Activated naive CD4-positive, alpha-beta T cell treated with anti-CD3 and anti-CD28 coated beads, Interleukin-2, amount 50 U/mL, for 72 hours (primary cell): ENCODE results near the gene CUEDC1. TPM values are rescaled to one million over a fixed set of nuclear protein-coding genes. Genes with fewer than 3 reads are reported as not detected.

Source experiments
- ATAC-seq, 2 donors: fragments of 150-1000 bp; cut with Tn5 transposase; 2 replicates each; pipeline ENCODE4 v1.10.0; 2021; ENCODE audit warnings: mild to moderate bottlenecking in 2 of 2, moderate library complexity in 2 of 2
- DNase-seq, 2 donors: peaks; one replicate each; pipeline ENCODE4 v3.0.0; 2021 to 2022; ENCODE audit warnings: low spot score in 2 of 2
- H3K27ac Mint-ChIP-seq, 2 donors: one replicate each; pipeline ENCODE4 v1.8.0; 2022; ENCODE audit warnings: mild to moderate bottlenecking in 2 of 2, mixed read lengths in 2 of 2
- H3K36me3 Mint-ChIP-seq, 2 donors: one replicate each; pipeline ENCODE4 v1.8.0; 2022; ENCODE audit warnings: mixed read lengths in 2 of 2
- H3K9me3 Mint-ChIP-seq, 2 donors: one replicate each; pipeline ENCODE4 v1.8.0; 2022; ENCODE audit warnings: mixed read lengths in 2 of 2
- total RNA-seq, 2 donors: library from RNA; stranded (reverse); gene quantifications; one replicate each; pipeline ENCODE4 v1.2.3, GENCODE V29; 2022

CUEDC1 gene
- total RNA-seq, 2 donors from 2014 or later: 0.84 TPM; not detected in 1

DNA sequence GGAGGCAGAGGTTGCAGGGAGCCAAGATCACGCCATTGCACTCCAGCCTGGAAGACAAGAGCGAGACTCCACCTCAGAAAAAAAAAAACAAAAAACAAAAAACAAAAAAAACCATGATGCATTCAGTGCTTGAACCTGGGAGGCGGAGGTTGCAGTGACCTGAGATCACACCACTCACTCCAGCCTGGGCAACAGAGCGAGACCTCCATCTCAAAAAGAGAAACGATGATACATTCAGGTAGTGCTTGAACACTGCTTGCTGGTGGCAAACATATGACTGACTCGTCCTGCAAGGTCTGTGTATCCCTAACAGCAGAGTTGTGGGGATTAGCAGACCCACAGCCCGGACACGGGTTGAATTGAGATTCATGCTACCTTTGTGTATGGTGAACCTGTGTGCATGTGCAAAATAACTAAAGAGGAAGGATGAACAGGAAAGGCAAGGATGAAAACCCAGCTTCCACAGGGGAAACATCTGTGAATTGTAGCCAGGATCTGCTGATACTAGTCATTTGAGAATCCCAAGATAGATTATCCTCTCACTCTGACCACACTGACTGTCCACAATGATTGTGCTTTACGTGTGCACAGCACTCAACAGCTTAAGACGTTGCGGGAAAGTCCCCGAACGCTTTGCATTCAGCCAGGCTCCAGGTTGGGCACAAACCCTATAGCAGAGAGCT lies 53.0 kb downstream of the CUEDC1 start:
- DNase-seq (no peak), ATAC-seq (peak; percentile 52 to 82)
- peak overlapping the region in 1 of 2 donors; percentile 22 for H3K27ac Mint-ChIP-seq
- H3K36me3 Mint-ChIP-seq: no peaks in the 10 kb centered on the region
- H3K9me3 Mint-ChIP-seq: no peaks in the 10 kb centered on the region

DNA sequence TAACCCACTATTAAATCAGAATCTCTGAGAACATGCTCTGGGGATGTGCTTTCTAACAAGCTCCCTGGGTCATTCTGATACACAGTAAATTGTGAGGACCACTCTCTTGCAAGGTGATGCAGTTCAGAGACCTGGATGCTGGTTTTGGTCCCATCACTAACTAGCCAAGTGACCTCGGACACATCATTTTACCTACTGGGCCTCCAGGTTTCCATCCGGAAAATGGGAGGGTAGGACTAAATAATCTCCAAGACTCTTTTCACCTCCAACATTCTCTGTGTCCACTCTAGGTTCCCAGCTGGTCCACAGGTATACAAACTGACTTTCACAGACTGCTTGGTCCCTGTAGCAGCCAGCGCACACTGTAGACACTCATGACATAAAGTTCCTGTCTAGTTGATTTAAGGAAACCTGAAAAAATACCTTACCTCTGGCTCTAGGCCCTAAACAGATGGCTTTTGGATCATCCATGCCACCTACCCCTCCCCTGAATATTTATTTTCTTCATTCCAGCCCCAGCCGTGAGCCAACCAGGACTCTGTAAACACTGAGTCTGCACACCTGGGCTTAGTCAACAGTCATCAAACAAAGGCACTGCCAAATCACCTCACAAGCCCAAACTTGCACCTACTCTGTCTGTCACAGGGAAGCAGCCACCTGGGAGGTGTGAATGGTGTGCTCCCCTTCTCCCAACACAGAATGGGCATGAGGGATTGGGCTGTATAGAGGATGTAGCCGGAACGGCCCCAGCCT lies 54.0 kb downstream of the CUEDC1 start:
- H3K27ac Mint-ChIP-seq: no peak overlapping the region
- no peak for ATAC-seq
- H3K9me3 Mint-ChIP-seq: no peaks in the 10 kb centered on the region
- DNase-seq: no peak
- no peaks in the 10 kb centered on the region for H3K36me3 Mint-ChIP-seq

GRCh38 chr17:57899822-57900221 lies 55.4 kb downstream of the CUEDC1 start:
- Mint-ChIP-seq H3K36me3 (no peaks in the 10 kb centered on the region), H3K27ac (peak overlapping the region; percentile 57 to 69), H3K9me3 (no peaks in the 10 kb centered on the region)
- no peak for DNase-seq
- ATAC-seq: no peak

DNA sequence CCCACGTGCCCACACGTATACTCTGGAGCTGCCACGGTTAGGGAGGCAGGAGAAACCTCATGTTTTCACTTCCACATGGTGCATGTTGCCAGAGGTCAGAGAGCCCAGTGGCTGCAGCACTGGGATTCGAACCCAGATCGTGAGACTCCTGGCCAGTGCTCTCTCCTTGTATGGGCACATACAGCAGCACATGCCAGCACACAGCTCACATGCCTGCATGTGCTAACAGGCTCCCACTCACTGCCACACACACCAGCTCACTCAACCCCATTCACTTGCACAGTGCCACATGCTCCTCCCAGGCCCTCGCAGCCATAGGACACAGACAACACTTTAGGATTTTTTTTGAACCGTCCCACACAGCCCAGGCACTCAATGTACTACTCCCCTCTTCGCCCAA lies 55.8 kb downstream of the CUEDC1 start:
- H3K27ac Mint-ChIP-seq: peak overlapping the region; percentile 57 to 69
- DNase-seq (no peak), ATAC-seq (no peak)
- H3K9me3 Mint-ChIP-seq: no peaks in the 10 kb centered on the region
- H3K36me3 Mint-ChIP-seq: no peaks in the 10 kb centered on the region

- peak overlapping the region in 1 of 2 donors; percentile 57 for H3K27ac Mint-ChIP-seq
- H3K9me3 Mint-ChIP-seq: no peaks in the 10 kb centered on the region
- no peaks in the 10 kb centered on the region for H3K36me3 Mint-ChIP-seq
- no peak for ATAC-seq
- no peak for DNase-seq
These were observed 56.5 kb downstream of the CUEDC1 start for GRCh38 chr17:57898487-57899311.

DNA sequence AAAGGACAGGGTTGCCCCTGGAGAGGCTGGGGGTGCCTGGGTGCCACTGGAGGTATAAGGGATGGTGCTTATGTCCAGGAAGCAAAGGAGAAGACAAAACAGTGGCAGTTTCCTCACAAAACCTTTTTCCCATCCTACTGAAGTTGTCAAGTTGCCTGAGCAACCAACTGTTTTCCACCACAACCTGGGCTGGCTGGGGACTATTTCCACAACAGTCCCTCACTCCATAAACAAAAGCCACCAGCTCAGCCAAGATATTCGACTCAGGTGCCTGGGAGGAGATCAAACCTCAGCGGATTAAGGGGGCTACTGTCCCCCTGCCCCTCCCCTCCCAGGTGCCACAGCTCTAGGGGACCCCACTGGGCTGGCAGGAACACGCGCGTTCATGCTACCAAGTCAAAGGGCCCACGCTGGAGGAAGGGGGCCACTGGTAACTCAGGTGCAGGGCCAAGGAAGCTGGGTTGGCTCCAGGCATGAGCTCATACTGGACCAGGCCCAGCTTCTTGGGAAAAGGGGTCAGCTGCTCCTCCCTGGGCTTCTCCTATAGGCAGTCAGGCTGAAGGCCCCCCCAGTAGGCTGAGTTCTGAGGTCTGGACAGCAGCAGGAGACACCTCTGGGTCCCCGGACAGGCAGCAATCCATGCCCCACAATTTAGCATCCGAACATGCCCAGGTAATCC lies 59.7 kb downstream of the CUEDC1 start:
- ATAC-seq (no peak), DNase-seq (no peak)
- no peaks in the 10 kb centered on the region for H3K36me3 Mint-ChIP-seq
- H3K27ac Mint-ChIP-seq: no peak overlapping the region
- H3K9me3 Mint-ChIP-seq: no peaks in the 10 kb centered on the region

- no peak overlapping the region for H3K27ac Mint-ChIP-seq
- ATAC-seq (no peak), DNase-seq (no peak)
- no peaks in the 10 kb centered on the region for H3K36me3 Mint-ChIP-seq
- H3K9me3 Mint-ChIP-seq: no peaks in the 10 kb centered on the region
These were observed 60.4 kb downstream of the CUEDC1 start for GRCh38 chr17:57894848-57895247.

DNA sequence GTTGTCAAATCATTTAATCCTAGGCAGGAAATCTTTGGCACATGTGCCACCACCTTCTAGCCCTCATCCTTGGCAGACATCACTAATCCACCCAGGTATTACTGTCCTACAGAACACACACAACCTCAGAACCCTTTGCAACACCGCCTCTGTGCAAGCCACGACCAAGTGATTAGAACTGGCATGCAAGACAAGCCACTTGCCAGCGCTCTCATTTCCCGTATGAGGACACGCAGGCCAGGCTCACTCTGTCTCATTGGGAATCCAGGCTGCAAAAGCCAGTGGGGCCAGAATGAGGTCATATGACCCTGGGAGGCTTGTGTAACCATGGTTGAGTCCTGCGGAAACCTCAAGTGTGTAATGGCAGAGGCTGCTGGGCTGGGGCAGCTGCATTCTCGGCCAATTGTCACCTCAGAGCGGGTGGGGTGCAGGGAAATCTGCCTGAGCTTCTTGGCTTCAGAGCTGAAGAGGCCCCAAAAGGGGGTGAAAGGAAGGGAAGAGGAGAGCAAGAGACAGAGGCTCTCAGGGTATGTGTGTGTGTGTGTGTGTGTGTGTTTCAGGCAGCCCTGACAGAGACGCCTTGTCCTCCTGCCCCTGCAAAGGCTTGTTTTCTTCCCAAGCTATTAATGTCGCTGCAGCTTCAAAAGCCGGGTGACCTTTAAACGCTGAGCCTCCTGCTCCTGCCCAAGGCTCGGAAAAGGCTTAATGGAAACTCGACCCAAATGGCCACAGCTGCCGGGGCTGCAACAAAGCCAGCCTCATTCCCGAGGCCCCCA lies 62.2 kb downstream of the CUEDC1 start:
- Mint-ChIP-seq H3K36me3 (no peaks in the 10 kb centered on the region), H3K27ac (peak overlapping the region in 1 of 2 donors; percentile 87), H3K9me3 (no peaks in the 10 kb centered on the region)
- no peak for DNase-seq
- ATAC-seq: peak; percentile 20 to 28

DNA sequence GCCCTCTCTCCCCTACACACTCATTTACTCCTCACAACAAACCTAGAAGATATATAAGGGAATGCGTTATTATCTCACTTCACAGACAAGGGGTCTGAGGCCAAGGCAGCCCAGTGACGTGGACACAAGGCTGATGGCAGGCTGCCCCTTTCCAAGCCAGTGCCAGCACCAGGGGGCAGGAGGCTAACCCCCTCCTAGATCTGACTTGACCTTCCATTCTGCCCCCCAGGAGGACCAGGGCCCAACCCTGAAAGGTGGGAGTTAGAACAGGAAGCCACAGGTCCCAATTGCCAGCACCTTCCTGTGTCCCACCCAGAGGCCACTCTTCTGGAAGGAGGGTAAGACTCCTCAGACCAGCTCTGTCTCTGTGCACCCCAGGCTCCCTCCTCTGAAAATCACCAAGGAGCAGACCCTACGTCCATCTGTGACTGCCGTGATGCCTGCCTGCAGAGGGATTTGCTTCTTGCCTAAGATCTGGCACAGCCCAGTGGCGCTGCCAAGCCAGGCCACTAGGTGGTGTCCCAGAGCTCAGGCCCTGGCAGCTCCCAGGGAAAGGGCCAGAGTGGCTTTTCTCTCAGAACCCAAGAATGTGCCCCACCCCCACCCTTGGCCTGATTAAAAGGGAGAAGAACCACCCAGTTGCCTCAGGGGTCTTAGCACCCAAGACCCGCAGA lies 62.9 kb downstream of the CUEDC1 start:
- H3K9me3 Mint-ChIP-seq: no peaks in the 10 kb centered on the region
- H3K27ac Mint-ChIP-seq: no peak overlapping the region
- ATAC-seq (peak; percentile 85 to 89), DNase-seq (peak; percentile 82 to 87)
- H3K36me3 Mint-ChIP-seq: no peaks in the 10 kb centered on the region

GRCh38 chr17:57890857-57891232 lies 64.4 kb downstream of the CUEDC1 start:
- Mint-ChIP-seq H3K9me3 (no peaks in the 10 kb centered on the region), H3K36me3 (no peaks in the 10 kb centered on the region), H3K27ac (no peak overlapping the region)
- DNase-seq (no peak), ATAC-seq (no peak)

DNA sequence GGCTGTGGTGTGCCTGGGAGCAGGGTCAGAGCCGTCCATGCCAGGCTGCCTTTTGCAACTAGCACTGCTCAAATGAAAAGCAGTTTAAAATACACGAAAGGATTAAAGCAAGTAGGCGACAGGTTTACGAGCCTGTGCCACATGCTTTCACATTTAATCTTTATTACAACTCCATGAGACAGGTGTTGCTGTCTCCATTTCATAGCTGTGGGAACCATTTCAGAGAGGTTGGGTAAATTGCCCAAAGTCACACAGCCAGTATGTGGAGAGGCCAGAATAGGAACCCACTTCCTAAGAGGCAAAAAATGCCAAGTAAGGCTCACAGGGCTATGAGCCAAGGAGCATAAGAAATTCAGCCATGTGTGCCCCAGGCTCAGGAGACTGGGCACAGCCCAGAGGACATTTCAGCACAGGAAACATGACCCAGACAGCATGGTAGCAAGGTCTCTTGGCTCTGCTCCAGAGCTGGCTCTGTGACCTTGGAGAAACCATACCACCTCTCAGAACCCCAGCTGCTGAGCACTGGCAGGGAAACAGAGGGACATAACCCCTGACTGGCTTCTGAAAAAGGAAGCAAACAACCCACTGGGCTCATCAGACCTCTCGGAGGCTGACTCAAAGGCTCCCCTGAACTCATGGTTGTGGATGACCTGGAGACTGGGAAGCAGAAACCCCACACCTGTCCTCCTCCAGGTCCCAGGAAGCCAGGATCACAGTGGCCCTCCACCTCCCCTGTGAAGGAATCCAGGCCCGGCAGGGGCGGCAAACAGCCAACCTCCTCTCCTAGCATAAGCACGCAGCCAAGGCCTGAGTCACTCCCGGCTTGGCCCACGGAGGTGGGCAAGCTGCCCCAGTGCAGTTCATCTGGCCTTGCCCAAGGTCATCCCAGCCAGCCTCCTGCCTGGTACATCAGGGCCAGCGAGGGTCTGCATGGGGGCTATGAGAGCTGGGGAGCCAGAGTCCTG lies 65.0 kb downstream of the CUEDC1 start:
- Mint-ChIP-seq H3K36me3 (no peaks in the 10 kb centered on the region), H3K9me3 (no peaks in the 10 kb centered on the region), H3K27ac (no peak overlapping the region)
- DNase-seq: no peak
- no peak for ATAC-seq

- no peak for DNase-seq
- ATAC-seq: no peak
- Mint-ChIP-seq H3K9me3 (no peaks in the 10 kb centered on the region), H3K27ac (peak overlapping the region in 1 of 2 donors; percentile 22), H3K36me3 (no peaks in the 10 kb centered on the region)
These were observed 66.0 kb downstream of the CUEDC1 start for GRCh38 chr17:57889252-57889651.

DNA sequence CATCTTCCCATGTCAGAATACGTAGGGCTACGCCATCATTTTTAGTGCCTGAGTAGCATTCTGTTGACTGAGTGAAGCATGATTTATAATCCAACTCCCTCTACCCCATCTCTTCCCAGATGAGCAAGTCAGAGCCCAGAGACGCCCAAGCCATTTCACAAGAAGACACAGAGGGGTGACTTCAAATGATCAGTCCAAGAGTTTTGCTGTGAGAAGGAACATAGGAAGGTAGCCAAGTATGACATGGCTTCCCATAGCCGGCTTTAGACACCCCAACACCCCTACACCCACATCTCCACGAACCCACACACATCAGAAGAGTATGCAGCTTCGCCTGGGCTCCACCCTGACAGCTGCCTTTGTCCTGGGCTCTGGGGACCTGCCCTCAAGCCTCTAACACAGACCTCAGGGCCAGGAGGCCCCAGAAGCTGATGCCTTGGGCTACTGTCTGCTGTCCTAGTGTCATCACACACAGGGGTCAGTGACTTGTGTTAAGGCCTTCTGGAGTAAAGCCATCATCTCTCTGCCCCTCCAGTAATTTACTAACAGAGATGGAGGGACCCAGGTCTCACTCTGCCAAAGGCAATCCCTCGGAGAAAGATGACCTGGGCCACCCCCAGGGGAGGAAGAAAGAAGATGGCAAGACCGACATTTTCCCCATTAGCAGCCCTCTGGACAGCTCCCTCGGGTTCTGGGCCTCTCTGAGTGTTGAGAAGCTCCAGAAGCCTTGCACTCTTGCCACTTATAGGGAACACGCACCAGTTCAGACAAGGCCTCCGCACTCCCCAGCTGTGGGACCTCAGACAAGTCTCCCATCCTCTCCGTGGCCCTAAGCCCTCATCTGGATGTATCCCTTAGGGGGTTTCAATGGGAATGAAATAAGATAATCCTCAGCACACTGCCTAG lies 66.6 kb downstream of the CUEDC1 start:
- no peaks in the 10 kb centered on the region for H3K9me3 Mint-ChIP-seq
- H3K36me3 Mint-ChIP-seq: no peaks in the 10 kb centered on the region
- ATAC-seq (no peak), DNase-seq (no peak)
- H3K27ac Mint-ChIP-seq: no peak overlapping the region

DNA sequence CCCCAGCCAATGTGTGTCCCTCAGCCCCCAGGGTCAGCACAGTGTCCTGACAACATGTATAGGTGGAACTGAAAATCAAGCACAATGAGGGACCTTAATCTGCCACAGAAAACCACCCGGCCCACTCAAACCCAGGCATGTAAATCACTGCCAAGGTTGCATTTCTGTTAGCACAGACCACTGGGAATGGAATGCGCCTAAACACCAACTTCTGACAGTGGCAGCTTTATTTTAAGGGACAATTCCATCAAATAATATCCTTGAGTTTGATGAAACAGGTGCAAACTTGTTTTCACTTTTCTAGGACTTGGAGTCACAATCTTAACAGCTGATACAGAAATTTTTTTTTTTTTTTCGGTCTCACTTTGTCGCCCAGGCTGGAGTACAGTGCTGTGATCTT lies 68.1 kb downstream of the CUEDC1 start:
- ATAC-seq: no peak
- no peak overlapping the region for H3K27ac Mint-ChIP-seq

More for the DNA sequence above, 68.1 kb downstream of the CUEDC1 start:
- Mint-ChIP-seq H3K36me3 (no peaks in the 10 kb centered on the region), H3K9me3 (no peaks in the 10 kb centered on the region)
- no peak for DNase-seq
